DOHH2 (cell line): ENCODE results near the gene ZNG1B.
"Not testable (repeated sequence)": the region's sequence is repeated elsewhere in the genome, so short reads cannot be mapped to it uniquely, and the experiment has no call there.

Source experiments
- CTCF ChIP-seq: fragments of 200-600 bp; sonication (generic); IDR thresholded peaks from one replicate; pipeline ENCODE4 v1.5.1; 2014; ENCODE audit warnings: antibody characterized with exemption, mild to moderate bottlenecking, low read depth, low read length; ENCODE audit not compliant: poor library complexity, severe bottlenecking
- EZH2phosphoT487 ChIP-seq: fragments of 200-600 bp; sonication (generic); IDR thresholded peaks from 2 replicates; pipeline ENCODE4 v1.6.1; 2017; ENCODE audit warnings: borderline replicate concordance, mild to moderate bottlenecking, antibody characterized with exemption, low read length, moderate library complexity, mixed read lengths

- not testable (repeated sequence) for TF ChIP-seq CTCF, EZH2phosphoT487
Measured at GRCh38 chr2:113528126-113528525, 90.6 kb downstream of the ZNG1B start.
